Urothelium cell line (cell line): Measurements from ENCODE around the gene ECI1.

Experiments
- DNase-seq: peaks from one replicate; pipeline ENCODE4 v3.0.0; 2011; ENCODE audit warnings: low spot score, mixed read lengths
- FAIRE-seq: peaks from 2 replicates; lab custom pipeline; 2011; peaks lifted over from hg19 to GRCh38; lab: Jason Lieb, UNC

ECI1 gene

DNA sequence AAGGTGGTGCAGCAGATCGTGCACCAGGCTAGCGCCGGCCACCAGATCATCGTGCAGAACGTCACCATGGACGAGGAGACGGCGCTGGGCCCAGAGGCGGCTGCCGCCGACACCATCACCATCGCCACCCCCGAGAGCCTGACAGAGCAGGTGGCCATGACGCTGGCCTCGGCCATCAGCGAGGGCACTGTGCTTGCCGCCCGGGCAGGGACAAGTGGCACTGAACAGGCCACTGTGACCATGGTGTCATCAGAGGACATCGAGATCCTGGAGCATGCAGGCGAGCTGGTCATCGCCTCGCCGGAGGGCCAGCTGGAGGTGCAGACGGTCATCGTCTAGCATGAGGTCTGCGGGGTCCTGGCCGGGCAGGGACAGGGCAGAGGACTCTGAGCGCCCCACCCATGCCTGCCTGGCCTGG is 16.1 kb downstream of the ECI1 start:
- DNase-seq (no peak), FAIRE-seq (no peak)

DNA sequence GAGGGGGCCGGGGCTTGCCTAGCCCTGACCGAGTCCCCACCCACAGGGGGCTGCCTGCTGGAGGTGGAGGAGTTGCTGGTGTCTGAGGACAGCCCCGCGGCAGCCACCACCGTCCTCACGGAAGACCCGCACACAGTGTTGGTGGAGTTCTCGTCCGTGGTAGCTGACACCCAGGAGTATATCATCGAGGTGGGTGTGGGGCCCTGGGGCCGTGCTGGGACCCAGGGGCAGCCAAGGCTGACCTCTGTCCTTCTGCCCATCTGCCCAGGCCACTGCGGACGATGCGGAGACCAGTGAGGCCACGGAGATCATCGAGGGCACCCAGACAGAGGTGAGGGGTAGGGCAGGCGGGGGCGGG is 16.6 kb downstream of the ECI1 start:
- DNase-seq (no peak), FAIRE-seq (no peak)

DNA sequence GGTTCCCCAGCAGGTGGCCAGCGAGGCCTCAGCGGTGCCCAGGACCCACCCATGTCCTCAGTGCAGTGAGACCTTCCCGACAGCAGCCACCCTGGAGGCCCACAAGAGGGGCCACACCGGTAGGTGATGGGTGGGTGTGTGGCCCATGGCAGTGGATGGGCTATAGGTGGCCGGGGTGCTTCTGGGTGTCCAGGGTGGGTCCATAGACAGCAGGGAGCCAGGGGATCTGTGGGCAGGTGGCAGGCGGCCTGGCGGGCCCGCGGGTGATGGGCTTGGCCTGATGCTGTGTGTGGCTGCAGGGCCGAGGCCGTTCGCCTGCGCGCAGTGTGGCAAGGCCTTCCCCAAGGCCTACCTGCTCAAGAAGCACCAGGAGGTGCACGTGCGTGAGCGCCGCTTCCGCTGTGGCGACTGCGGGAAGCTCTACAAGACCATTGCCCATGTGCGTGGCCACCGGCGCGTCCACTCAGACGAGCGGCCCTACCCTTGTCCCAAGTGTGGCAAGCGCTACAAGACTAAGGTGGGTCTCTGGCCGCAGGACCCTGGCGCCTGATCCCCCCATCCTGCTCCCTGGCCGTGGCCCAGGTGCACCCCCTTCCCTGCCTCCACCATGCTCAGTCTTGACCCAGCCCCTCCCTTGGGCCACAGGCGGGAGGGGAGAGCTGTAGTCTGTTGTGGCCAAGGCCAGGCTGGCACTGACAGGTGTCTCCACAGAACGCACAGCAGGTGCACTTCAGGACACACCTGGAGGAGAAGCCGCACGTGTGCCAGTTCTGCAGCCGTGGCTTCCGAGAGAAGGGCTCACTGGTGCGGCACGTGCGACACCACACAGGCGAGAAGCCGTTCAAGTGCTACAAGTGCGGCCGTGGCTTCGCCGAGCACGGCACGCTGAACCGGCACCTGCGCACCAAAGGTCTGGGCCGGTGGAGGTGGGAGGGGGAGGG is 17.2 kb downstream of the ECI1 start:
- DNase-seq, result no peak
- no peak for FAIRE-seq

DNA sequence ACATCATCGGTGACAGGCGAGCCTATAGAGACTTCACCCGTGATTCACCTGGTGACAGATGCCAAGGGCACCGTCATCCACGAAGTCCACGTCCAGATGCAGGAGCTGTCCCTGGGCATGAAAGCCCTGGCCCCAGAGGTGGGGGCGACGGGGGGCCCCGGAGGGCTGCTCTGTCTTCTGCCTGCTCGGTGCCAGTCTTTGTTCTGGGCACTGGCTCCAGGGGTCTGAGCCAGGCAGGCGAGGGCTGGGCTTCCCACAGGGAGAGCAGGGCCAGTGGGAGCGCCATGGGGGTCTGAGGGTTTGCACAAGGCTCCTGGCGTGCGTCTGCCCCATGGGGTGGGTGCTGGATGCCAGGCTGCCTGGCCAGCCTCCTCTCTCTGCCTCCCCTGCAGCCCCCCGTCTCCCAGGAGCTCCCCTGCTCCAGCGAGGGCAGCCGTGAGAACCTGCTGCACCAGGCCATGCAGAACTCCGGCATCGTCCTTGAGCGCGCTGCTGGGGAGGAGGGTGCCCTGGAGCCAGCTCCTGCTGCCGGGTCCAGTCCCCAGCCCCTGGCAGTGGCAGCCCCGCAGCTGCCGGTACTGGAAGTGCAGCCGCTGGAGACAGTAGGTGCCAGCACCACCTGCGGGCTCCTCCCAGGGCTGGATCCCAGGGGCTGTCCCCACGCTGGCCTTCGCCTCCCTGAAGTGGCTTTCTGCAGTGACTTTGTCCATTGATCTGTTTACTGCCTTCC is 18.2 kb downstream of the ECI1 start:
- no peak for FAIRE-seq
- DNase-seq, result no peak

DNA sequence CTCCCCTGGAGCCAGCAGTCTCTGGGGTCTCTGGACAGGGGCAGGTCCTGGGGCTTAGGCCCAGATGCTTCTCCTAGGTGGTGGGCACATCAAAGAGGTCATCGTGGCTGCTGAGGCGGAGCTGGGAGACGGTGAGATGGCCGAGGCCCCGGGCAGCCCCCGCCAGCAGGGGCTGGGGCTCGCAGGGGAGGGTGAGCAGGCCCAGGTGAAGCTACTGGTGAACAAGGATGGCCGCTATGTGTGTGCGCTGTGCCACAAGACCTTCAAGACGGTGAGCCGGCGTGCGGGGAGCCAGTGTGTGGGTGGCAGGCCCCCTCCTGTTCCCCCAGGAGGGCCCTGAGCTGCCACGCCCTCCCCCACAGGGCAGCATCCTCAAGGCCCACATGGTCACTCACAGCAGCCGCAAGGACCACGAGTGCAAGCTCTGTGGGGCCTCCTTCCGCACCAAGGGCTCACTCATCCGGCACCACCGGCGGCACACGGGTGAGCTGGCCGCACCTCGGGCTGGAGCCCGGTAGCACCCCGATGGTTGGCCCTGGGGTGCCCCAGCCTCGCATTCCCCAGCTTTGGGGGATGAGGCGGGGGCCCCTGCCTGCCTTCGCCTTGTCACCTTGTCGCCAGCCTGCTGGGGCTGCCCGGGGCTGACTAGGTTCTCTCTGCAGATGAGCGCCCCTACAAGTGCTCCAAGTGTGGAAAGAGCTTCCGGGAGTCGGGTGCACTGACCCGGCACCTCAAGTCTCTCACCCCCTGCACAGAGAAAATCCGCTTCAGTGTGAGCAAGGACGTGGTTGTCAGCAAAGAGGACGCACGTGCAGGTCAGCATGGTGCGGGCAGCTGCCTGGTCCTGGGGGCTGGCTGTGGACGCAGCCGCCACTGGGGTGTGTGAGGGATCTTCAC is 19.0 kb downstream of the ECI1 start:
- no peak for FAIRE-seq
- no peak for DNase-seq

DNA sequence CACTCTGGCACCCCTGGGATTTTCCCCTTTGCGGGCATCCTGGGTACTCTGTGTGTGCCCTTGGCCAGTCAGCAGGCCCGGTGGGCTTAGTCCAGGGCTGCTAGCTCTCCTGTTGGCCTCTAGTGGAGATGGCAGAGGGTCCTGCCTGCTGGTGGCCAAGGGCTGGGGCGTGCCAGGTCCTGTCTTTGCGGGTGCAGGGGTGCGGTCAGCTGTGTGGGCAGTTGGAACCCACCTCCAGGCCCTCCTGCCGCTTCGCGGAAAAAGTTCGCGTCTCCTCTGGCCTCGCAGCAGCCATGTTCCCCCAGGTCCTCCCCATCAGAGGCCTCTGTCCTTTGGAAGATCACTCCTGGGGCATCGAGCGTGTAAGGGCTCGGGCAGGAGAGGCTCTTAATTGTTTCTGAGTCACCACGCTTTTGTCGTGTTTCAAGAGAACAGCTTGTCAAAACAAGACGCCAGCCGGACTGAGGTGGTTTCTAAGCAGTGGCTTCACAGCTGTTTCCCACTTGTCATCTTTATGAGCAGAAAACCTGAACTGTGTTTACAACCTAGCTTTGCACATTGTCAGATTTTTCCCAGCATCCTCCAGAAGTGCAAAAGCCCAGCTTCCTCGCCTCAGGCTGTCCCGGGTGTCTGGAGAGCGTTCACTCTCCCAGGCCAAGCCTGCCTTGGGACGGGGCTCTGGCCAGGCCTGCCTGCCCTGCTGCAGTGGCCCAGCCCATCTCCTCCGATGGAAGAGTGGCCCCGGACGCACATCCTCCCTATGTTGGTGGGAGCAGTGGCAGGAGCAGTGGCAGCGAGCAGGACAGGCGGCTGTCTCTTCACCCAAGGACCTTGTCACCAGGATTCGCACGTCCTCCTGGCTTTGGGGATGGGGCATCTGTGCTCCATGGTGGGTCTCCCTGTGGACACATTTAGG is 20.1 kb downstream of the ECI1 start:
- no peak for DNase-seq
- FAIRE-seq, result no peak

DNA sequence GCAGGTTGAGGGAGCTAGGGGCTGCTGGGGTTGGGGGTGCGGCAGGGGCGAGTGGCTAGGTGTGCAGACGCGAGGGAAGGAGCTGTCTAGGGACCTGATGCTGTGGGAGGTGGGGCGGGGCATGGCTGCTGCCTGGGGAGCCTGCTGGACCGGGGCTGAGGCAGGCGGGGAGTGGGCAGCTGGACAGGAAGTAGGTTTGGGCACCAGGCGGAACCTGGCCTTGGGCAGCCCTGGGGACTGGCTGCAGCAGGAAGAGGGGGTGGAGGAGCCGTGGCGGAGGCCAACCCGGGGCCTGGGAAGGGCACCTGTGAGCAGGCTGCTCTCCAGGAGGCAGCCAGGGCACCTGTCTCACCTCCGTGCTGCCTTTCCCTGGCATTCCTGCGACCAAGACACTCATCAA is 21.0 kb downstream of the ECI1 start:
- FAIRE-seq (no peak), DNase-seq (no peak)

DNA sequence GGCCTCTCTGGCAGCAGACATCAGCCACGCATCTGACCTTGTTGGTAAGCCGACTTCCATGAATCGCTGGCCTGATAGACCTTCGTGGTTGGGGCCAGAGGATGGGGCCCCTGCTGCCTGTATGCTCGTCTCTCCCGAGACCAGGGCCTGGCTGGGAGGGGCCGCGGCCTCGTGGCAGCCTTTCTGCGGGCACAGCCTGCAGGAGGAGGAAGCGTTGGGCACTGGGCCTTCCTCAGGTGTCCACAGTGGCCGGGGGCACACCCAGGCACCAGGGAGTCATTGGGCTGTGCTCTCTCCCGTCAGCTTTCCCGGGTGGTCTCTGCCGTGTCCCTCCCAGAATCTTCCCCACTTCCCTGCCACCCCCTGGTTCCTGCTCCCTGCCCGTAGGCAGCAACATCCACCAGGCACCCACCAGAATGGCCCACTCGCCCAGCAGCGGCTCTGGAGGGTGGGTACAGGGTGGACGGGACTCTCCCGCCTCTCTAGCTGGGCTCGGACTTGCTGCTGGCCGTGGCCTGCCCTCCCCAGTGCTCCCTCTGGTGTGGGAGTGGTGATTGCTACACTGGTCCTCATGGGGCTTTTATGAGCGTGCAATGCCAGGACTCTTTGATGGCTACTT is 21.6 kb downstream of the ECI1 start:
- no peak for DNase-seq
- no peak for FAIRE-seq

DNA sequence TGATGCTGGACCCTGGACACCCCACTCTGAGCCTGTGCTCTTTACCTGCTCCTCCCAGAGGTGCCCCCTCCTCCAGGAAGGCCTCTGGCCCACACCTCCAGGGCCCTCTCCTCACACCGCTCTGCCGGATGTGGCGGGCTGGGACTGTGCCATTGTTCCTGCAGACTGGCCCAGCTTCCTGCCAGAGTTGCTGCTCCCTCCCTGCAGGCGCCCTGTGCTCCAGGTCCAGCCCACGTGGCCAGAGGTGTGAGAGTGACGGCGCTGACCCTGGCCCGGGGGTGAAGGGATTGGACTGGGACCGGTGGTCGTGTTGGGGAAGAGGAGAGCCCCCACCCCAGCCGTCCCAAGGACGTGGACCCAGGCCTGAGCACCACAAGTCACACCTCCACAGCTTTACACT is 22.3 kb downstream of the ECI1 start:
- DNase-seq (no peak), FAIRE-seq (no peak)

DNA sequence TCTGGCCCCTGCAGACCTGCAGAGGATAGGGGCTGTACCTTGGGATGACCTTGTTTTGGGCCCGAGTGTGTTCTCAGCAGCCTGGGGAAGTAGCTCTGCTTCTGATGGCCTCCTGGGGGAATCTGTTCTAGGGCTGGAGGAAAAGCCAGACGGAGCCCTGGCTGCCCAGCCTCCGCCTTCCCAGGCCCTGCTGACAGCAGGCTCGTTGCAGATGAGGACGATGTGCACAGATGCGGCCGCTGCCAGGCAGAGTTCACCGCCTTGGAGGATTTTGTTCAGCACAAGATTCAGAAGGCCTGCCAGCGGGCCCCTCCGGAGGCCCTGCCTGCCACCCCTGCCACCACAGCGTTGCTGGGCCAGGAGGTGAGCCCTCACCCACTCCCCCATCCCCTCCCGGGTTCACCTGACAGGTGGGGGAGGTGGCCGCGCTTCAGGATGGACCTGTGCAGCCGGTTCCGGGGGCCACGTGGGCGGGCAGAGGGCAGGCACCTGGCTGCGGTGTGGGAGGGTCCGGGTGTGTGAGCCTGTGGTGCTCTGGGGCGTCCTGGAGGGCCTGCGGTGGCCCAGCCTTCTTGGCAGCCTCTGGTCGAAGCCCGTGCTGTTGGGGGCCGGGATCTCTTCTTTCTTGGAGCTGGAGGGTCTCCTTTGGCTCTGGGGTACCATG is 23.1 kb downstream of the ECI1 start:
- FAIRE-seq (no peak), DNase-seq (no peak)

DNA sequence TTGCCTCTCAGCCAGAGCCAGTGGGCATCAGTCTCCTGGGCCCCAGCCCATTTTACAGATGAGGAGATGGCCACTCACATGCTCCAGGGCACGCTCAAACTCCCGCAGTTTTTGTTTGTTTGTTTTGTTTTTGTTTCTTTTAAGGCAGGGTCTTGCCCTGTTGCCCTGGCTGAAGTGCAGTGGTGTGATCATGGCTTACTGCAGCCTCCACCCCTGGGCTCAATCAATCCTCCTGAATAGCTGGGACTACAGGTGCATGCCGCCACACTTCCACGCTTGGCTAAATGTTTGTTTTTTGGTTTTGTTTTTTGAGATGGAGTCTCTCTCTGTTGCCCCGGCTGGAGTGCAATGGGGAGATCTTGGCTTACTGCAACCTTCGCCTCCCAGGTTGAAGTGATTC is 24.5 kb downstream of the ECI1 start:
- FAIRE-seq, result no peak
- no peak for DNase-seq

DNA sequence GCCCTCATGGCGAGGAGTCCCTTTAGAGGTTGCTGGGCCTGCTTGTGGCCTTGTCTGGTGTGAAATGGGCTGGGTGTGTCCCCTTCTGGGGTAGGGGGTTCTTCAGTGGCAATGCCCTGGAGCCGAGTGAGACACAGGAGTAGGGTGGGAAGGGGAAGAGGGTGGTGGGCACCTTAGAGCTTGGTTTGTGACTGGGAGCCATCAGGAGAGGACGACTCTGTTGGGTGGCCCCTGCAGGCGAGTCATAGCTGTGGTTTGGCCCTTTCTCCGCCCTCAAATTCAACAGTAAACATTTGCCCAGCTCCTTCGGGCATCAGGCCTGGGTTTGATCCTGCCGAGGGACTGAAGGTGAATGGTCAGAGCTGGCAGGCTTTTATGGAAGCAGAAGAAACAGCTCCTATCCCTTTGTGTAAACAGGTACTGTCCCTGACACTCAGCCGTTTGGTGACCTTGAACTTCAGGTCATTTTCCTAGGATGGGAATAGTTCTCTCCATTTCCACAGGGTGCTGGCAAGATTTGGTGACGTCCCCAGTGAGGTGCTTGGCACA is 25.1 kb downstream of the ECI1 start:
- DNase-seq (no peak), FAIRE-seq (no peak)

DNA sequence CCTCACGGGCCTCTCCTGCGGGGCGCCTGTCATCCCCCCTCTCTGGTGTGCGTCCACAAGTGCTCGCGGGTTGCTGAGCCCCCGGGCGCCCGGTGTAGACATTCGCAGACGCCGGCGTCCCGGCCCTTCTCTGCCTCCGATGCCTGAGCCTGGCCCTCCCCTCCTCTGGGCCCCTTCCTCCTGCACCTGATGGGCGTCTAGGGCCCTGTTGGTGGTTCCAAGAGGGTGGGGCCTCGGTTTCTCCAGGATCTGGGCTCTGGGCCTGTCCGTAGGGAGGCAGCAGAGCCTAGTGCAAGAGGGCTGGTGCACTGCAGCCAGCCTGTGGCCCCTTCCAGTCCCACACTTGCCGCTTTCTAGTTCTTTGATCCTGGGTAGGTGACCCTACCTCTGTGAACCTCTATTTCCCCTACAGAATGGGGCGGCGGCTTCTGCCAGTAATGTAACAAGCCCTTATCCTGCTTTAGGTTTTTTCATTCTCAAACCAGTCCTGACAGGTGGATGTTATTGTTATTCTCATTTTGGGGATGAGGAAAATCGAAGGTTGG is 27.4 kb downstream of the ECI1 start:
- FAIRE-seq (no peak), DNase-seq (peak; percentile 59)

DNA sequence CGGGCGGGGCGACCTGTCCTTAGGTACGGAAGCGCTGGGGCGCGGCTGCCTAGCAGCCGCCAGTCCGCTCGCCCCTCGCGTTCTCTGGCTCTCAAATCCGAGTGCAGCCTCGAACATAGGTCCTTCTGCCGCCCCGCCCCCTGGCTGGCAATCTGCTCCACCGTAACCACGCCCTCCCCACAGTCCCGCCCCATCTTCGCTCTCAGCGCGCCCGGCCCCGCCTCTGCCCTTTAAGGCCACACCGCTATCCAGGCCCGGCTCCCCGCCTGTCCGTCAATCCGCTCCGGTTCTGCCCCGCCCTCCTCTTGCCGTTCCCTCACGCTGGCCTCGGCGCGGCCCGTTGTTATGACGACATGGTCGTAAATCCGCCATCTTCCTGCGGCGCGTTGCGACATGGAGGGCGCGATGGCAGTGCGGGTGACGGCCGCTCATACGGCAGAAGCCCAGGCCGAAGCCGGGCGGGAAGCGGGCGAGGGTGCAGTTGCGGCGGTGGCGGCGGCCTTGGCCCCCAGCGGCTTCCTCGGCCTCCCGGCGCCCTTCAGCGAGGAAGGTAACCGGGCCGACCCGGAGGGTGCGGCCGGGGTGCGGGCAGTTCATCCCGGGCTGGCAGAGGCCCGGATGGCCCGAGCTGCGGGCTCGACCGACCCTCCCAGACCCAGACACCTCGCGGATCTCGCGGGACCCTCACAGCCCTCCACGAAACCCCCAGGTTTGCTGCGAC is 28.0 kb downstream of the ECI1 start, which contains the start of gene E4F1:
TSS of gene E4F1 (plus strand) at position 371 of the 721 bp plus-strand sequence. CDS start at position 394, 23 bp downstream.
- peak; percentile 98 for FAIRE-seq
- peak; percentile 100 for DNase-seq

DNA sequence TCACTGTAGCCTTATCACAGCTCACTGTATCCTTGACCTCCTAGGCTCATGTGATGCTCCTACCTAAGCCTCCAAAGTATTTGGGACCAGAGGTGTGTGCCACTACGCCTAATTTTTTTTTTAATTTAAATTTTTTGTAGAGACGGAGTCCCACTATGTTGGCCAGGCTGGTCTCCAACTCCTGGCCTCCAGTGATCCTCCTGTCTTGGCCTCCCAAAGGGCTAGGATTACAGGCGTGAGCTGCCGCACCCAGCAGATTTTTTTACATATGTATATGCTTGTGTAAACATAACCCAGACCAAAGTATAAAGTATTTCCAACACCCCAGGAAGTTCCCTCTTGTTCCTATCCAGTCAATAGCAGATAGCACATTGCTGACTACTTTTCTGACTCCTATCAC is 35.1 kb downstream of the ECI1 start:
- no peak for FAIRE-seq

DNA sequence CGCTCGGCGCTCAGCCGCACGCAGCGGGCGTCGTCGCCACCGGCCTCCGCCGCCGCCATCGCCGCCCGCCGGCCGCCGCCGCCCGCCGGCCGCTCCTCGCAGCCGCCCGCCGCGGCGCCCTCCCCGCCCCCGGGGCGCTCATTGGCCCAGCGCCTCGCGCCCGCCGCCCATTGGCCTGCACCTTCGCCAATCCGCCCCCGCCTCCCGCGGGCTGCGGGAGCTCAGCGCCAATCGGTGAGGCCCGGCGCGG is 36.7 kb downstream of the ECI1 start, which contains the start of gene PGP:
TSS of gene PGP (minus strand) at position 122 of the 250 bp plus-strand sequence. CDS start at position 59, 63 bp downstream.
- no peak for DNase-seq
- peak; percentile 93 for FAIRE-seq

More for the DNA sequence above, 35.1 kb downstream of the ECI1 start:
- DNase-seq, result no peak

DNA sequence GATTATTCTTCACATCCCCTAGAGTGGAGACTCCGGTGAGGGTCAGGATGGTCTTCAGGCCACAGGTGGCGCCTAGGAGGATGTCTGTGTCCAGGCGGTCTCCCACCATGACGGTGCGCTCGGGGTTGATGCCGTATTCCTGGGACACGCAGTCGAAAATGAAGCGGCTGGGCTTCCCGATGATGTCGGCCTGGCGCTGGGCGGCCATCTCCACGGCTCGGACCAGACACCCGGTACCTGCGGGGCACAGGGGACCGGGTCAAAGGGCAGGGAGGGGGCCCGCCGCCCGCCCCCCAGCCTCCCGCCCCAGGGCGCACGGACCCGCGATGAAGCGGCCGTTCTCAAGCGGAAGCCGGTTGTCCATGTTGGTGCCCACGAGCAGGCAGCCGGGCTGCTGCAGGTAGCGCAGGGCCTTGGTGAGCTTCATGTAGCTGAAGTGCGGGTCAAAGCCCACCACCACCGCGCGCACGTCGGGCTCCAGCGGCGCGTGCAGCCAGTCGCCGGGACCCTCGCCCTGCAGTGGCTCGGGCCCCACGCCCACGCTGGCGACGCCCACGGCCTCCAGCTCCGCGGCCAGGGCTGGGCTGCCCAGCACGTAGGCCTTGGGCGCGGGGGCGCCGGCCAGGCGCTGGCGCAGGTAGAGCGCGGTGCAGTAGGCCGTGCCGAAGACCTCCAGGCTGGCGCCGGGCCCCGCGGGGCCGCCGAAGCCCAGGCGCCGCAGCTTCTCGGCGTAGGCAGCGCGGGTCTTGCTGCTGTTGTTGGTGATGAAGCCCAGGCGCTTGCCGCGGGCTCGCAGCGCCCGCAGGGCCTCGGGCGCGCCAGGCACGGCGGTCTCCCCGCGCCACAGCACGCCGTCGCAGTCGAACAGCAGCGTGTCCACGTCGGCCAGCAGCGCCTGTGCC is 37.3 kb downstream of the ECI1 start:
- no peak for FAIRE-seq
- DNase-seq, result no peak
